ENCODE measurements around the gene CMTM7. TPM values are rescaled to one million over a fixed set of nuclear protein-coding genes. Genes with fewer than 3 reads are reported as not detected.

Gene CMTM7
- total and polyA plus RNA-seq, 2 experiments from 2014 or later: 32.2 to 93.6 TPM

DNA sequence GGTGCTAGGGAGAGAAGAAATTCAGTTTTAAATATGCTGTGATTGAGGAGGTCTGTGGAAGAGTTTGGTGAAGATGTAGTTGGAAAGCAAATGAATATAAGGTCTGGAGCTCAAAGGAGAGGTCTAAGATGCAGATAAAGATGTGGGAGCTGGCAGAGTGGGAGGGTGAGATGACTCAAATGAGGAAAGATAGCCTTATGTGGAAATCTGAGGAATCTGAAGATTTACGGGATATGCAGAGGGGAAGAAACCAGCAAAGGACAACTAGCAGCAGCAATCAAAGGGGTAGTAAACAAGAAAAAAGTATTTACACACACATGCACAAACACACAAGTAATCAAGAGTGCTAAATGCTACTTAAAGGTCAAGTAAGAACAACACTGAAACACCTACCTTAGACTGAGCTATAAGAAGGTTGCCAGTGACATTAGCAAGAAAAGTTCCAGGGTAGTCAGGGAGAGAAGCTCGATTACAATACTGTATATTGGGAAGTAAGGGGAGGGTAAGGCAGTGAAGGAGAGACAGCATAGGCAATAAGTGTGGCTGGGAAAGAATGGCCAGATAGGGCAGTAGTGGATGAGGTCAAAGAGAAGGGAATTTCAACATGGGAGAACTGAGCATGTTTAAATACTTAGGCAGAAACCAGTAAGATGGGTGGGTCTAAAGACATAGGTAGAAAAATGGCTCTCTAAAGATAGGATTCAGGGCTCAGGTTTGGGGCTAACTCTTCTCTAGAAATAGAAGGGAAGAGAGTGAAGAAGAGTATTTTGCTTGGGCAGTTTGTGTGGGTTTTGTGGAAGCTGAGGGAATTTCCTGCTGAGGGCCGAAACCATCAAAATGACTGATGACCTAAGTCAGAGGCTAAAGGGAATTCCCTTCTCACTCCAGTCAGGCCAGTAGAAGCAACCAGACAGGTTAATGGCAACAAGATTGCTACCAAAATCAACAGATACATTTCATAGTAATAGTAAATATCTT lies 102.1 kb downstream of the CMTM7 start:
- Histone ChIP-seq H3K9me2 (ENCODE audit: insufficient read depth) (no peaks in the 10 kb centered on the region), H3K79me2 (replicated peaks; ENCODE audit: insufficient read depth) (peaks cover 55% of the 10 kb centered on the region), H3F3A (replicated peaks; ENCODE audit: low read depth) (no peaks in the 10 kb centered on the region), H3K4me3 (no peak overlapping the region), H3K27ac (ENCODE audit: low read depth) (no peak overlapping the region), H2AFZ (no peak overlapping the region), H4K20me1 (replicated peaks; ENCODE audit: insufficient read depth) (no peaks in the 10 kb centered on the region; the same call in 1 of the 2 replicates), H3K4me1 (ENCODE audit: insufficient read depth) (no peaks in the 10 kb centered on the region), H3K36me3 (ENCODE audit: insufficient read depth) (no peaks in the 10 kb centered on the region), H3K27me3 (ENCODE audit: insufficient read depth) (no peaks in the 10 kb centered on the region), H3K4me2 (no peak overlapping the region)
- no peak overlapping the region for H3K27ac Mint-ChIP-seq
- H3K9me3 Mint-ChIP-seq: no peaks in the 10 kb centered on the region
- no peak for DNase-seq (ENCODE audit: low spot score)
- no peaks in the 10 kb centered on the region for H3K4me1 Mint-ChIP-seq
- no peak for ATAC-seq
- no peaks in the 10 kb centered on the region for H3K27me3 Mint-ChIP-seq (ENCODE audit: insufficient read depth, low read depth, poor library complexity)
- no peak overlapping the region for H3K4me3 Mint-ChIP-seq
- H3K36me3 Mint-ChIP-seq (ENCODE audit: low read depth): peaks cover 6% of the 10 kb centered on the region; the same call in 2 of the 3 replicates
- no peak for TF ChIP-seq CREB1 (CRISPR knock-in tag; IDR thresholded peaks at IDR 0.05; ENCODE audit: low read depth)
- TF ChIP-seq JUNB (IDR thresholded peaks at IDR 0.05; ENCODE audit: unreplicated experiment): no peak
- TF ChIP-seq, protein P1, sequence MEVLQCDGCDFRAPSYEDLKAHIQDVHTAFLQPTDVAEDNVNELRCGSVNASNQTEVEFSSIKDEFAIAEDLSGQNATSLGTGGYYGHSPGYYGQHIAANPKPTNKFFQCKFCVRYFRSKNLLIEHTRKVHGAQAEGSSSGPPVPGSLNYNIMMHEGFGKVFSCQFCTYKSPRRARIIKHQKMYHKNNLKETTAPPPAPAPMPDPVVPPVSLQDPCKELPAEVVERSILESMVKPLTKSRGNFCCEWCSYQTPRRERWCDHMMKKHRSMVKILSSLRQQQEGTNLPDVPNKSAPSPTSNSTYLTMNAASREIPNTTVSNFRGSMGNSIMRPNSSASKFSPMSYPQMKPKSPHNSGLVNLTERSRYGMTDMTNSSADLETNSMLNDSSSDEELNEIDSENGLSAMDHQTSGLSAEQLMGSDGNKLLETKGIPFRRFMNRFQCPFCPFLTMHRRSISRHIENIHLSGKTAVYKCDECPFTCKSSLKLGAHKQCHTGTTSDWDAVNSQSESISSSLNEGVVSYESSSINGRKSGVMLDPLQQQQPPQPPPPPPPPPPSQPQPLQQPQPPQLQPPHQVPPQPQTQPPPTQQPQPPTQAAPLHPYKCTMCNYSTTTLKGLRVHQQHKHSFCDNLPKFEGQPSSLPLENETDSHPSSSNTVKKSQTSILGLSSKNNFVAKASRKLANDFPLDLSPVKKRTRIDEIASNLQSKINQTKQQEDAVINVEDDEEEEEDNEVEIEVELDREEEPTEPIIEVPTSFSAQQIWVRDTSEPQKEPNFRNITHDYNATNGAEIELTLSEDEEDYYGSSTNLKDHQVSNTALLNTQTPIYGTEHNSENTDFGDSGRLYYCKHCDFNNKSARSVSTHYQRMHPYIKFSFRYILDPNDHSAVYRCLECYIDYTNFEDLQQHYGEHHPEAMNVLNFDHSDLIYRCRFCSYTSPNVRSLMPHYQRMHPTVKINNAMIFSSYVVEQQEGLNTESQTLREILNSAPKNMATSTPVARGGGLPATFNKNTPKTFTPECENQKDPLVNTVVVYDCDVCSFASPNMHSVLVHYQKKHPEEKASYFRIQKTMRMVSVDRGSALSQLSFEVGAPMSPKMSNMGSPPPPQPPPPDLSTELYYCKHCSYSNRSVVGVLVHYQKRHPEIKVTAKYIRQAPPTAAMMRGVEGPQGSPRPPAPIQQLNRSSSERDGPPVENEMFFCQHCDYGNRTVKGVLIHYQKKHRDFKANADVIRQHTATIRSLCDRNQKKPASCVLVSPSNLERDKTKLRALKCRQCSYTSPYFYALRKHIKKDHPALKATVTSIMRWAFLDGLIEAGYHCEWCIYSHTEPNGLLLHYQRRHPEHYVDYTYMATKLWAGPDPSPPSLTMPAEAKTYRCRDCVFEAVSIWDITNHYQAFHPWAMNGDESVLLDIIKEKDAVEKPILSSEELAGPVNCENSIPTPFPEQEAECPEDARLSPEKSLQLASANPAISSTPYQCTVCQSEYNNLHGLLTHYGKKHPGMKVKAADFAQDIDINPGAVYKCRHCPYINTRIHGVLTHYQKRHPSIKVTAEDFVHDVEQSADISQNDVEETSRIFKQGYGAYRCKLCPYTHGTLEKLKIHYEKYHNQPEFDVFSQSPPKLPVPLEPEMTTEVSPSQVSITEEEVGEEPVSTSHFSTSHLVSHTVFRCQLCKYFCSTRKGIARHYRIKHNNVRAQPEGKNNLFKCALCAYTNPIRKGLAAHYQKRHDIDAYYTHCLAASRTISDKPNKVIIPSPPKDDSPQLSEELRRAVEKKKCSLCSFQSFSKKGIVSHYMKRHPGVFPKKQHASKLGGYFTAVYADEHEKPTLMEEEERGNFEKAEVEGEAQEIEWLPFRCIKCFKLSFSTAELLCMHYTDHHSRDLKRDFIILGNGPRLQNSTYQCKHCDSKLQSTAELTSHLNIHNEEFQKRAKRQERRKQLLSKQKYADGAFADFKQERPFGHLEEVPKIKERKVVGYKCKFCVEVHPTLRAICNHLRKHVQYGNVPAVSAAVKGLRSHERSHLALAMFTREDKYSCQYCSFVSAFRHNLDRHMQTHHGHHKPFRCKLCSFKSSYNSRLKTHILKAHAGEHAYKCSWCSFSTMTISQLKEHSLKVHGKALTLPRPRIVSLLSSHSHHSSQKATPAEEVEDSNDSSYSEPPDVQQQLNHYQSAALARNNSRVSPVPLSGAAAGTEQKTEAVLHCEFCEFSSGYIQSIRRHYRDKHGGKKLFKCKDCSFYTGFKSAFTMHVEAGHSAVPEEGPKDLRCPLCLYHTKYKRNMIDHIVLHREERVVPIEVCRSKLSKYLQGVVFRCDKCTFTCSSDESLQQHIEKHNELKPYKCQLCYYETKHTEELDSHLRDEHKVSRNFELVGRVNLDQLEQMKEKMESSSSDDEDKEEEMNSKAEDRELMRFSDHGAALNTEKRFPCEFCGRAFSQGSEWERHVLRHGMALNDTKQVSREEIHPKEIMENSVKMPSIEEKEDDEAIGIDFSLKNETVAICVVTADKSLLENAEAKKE (CRISPR knock-in tag; IDR thresholded peaks at IDR 0.05): no peak
- no peak for TF ChIP-seq NANOG (IDR thresholded peaks at IDR 0.05; ENCODE audit: borderline replicate concordance)
- no peak for TF ChIP-seq EZH2 (IDR thresholded peaks at IDR 0.05; ENCODE audit: low read depth, unreplicated experiment)
- no peak for TF ChIP-seq ETS1 (IDR thresholded peaks at IDR 0.05)
- TF ChIP-seq STAT1 (IDR thresholded peaks at IDR 0.05; ENCODE audit: unreplicated experiment): no peak
- no peak for TF ChIP-seq ZNF114 (CRISPR knock-in tag; IDR thresholded peaks at IDR 0.05)
- TF ChIP-seq EZH2phosphoT487 (IDR thresholded peaks at IDR 0.05; ENCODE audit: unreplicated experiment): no peak
- TF ChIP-seq, protein P2, sequence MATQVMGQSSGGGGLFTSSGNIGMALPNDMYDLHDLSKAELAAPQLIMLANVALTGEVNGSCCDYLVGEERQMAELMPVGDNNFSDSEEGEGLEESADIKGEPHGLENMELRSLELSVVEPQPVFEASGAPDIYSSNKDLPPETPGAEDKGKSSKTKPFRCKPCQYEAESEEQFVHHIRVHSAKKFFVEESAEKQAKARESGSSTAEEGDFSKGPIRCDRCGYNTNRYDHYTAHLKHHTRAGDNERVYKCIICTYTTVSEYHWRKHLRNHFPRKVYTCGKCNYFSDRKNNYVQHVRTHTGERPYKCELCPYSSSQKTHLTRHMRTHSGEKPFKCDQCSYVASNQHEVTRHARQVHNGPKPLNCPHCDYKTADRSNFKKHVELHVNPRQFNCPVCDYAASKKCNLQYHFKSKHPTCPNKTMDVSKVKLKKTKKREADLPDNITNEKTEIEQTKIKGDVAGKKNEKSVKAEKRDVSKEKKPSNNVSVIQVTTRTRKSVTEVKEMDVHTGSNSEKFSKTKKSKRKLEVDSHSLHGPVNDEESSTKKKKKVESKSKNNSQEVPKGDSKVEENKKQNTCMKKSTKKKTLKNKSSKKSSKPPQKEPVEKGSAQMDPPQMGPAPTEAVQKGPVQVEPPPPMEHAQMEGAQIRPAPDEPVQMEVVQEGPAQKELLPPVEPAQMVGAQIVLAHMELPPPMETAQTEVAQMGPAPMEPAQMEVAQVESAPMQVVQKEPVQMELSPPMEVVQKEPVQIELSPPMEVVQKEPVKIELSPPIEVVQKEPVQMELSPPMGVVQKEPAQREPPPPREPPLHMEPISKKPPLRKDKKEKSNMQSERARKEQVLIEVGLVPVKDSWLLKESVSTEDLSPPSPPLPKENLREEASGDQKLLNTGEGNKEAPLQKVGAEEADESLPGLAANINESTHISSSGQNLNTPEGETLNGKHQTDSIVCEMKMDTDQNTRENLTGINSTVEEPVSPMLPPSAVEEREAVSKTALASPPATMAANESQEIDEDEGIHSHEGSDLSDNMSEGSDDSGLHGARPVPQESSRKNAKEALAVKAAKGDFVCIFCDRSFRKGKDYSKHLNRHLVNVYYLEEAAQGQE (IDR thresholded peaks at IDR 0.05; ENCODE audit: unreplicated experiment): no peak
- no peak for TF ChIP-seq CTCF (conservative IDR thresholded peaks at IDR 0.05; ENCODE audit: low read depth in 2 of 2)
- TF ChIP-seq POLR2AphosphoS5 (IDR thresholded peaks at IDR 0.05; ENCODE audit: low read depth): no peak
- TF ChIP-seq ZNF331 (CRISPR knock-in tag; IDR thresholded peaks at IDR 0.05; ENCODE audit: low read depth): no peak
